Measurements from ENCODE around the gene PEX11G.

Gene PEX11G

GRCh38 chr19:7492558-7492957 lies 3.7 kb upstream of the PEX11G start:
- DNase-seq = no peak

- peak; percentile 89 for DNase-seq
Observed at GRCh38 chr19:7492142-7492541, 3.3 kb upstream of the PEX11G start.

DNA sequence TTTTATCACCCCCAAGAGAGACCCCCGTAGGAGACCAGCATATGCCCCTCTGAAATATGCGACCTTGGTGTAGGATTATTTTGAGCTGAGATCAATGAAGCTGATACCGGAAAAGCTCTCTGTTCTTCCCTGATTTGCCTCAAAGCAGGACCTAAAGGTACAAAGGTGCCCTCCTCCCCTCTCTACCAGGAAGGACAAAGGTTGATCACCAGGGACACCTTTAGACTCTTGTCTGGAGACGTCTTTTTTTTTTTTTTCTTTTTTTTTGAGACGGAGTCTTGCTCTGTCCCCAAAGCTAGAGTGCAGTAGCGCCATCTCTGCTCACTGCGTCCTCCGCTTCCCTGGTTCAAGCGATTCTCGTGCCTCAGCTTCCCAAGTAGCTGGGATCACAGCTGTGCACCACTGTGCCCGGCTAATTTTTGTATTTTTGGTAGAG lies 792 bp upstream of the PEX11G start:
- DNase-seq = no peak

DNA sequence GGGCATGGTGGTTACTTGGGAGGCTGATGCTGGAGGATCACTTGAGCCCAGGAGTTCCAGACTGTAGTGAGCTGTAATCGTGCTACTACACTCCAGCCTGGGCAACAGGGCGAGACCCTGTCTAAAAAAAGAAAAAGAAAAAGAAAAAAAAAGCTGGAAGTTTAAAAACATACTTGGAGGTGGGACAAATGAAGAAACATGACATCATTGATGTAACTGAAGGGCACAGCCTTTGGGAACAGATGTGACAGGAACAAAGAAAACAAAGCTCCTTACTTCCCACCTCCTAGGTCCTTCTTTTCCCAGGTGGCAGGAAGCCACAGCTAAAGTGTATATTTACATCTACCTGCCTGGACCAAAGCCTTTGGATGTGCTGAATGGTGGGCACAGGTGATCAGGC lies 1.9 kb downstream of the PEX11G start:
- DNase-seq = no peak

DNA sequence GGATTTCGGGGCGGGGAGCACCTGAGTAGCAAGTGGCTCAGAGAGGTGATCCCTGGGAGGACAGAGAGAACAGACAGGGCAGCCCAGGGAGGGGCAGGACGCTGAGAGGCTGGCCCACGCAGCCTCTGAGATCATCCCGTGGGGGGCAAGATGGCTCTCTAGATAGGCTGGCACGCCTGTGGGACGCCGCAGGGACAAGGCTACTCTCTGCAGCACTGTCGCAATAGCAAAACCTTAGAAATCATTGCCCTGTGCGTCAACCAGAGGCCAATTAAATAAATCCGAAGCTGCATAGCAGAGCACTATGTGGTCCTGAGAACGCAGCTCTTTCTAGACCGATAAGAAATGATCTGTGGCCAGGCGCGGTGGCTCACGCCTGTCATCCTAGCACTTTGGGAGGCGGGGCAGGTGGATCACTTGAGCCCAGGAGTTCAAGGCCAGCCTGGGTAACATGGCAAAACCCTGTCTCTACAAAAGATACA lies 5.1 kb downstream of the PEX11G start:
- DNase-seq = peak; percentile 66

GRCh38 chr19:7482584-7483439 lies 6.0 kb downstream of the PEX11G start:
- no peak for DNase-seq

GRCh38 chr19:7480970-7481255 lies 7.9 kb downstream of the PEX11G start:
- no peak for DNase-seq

DNA sequence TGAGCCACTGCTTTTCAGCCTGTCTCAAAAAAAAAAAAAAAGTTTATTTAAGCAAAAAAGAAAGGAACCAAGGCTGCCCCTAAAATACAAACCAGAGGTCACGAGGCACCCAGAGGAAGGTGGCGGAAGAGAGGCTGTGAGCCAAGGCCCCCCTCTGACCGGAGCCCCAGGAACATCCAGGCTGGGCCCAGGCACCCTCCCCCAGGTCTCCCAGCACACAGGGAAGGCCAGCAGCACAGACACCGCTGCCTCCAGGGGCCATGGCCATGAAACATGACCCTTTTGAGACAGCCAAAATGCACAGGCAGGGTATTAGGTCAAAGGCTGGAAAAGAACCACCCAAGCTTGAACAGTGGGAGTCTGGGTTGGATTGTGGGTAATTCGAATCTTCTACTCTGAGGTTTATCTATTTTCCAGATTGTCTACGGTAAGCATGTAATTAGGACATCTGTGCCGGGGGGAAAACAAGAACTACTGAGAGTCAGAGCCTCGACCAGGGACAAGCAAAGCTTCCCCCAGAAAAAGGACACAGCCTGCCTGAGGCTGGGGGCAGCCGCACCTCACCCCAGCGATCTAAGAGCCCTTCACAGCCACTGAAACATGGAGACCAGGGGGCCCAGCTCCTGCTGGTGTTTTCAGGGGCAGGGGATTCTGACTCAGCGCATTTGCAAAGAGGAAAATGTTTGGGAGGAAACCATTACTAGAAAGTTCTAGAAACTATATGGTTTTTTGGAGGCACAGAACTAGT lies 8.4 kb downstream of the PEX11G start:
- no peak for DNase-seq

DNA sequence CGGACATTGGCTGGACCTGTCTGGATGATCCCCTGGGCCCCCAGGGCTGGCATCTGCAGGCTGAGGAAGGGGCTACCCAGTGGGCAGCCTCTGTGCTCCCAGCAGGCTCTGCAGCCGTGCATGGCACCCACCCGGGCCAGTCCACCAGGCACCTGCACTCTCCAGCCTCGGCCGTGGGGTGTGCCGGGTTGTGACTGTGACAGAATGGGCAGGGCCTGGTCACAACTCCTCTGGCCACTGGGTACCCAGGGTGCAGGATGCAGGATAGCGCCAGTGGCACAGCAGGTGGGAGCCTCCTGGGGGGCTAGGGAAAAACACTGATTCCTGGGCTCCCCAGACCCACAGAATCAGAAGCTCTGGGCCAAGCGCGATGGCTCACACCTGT lies 10.0 kb downstream of the PEX11G start:
- DNase-seq = no peak

- no peak for DNase-seq
Observed at GRCh38 chr19:7478173-7478842, 10.5 kb downstream of the PEX11G start.

- DNase-seq = no peak
Observed at GRCh38 chr19:7477758-7478157, 11.1 kb downstream of the PEX11G start.

DNA sequence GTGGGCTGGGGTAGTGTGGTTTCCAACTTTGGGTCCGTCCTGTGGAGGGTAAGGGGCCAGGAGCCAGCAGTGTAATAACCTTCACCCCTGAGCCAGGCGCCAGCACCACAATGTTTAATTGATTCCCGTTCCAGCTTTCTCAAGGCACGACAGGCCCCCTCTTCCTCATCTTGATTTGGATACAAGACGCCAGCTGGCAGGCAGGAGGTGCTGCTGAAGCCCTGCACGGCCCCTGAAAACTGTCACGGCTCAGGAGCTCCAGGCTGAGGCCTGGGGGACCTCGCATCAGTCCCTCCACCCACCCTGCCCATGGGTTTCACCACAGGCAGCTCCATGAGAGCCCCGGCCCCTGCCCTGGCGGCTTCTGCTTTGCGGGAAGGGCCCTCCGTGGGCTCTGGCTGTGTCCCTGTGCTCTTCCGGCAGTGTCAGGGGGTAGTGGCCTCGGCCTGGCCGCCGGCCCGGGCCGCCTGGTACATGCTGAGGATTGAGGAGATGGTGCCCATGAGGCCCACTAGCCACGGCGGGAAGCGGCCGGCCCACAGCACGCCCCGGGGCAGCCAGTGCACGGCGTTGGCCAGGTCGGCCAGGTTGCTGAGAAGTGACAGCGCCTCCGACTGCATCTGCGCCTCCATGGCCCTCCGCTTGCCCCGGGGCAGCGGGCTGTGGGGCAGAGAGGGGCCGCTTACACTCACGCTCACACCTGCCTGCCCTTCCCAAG lies 11.9 kb downstream of the PEX11G start:
- no peak for DNase-seq

DNA sequence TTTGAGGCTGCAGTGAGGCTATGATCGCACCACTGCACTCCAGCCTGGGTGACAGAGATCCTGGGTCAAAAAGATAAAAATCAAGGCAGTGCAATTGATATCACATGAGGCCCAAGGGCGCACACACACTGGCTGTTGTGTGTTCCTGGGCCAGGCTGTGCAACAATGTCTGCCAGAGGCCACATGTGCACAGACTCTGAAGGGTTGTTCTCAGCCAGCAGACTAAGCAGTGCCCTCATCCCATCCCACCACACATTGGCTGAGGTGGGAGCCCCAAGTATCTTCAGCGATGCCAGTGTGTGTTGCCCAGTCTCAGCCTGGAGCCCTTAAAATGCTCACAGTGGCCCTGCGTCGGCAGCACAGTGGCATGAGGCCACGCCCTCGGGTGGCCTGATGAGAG lies 12.6 kb downstream of the PEX11G start:
- no peak for DNase-seq

GRCh38 chr19:7475665-7476064 lies 13.2 kb downstream of the PEX11G start:
- DNase-seq = no peak

GRCh38 chr19:7471696-7472615 lies 16.9 kb downstream of the PEX11G start:
- DNase-seq = no peak

DNA sequence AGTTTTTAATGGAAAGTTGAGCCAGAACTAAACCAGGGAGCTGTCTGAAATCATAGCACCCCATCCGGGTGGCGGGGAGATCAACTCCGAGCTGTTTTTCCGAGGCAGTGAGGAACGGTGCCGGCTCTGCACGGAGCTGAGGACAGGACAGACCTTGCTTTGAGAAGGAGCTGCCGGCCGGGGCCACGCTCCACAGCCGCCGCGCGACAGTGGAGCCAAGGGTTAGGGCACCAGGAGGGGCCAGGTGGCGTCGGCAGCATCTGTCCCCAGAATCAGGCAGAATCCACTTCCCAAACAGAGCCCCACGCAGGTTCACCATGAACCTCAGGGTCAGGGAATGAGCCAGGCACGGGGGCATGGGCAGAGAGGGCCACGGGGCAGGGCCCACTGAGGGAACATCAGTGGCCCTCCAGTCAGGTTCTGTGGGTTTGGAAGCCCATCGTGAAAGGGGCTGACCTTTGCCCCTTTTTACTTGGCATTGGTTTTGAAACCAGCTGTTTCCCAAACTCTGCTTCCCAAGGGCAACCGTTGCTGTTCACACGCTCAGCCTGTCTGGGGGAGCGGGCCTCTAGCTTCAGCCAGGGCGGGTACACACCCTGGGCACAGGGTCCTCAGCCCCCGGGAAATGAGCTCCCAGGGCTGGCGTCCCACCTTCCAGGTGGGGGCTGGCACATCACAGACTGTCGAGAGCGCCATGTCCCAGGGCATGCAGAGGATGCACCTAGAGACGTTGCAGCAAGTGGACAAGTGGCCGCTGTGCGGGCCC lies 18.1 kb downstream of the PEX11G start:
- no peak for DNase-seq

DNA sequence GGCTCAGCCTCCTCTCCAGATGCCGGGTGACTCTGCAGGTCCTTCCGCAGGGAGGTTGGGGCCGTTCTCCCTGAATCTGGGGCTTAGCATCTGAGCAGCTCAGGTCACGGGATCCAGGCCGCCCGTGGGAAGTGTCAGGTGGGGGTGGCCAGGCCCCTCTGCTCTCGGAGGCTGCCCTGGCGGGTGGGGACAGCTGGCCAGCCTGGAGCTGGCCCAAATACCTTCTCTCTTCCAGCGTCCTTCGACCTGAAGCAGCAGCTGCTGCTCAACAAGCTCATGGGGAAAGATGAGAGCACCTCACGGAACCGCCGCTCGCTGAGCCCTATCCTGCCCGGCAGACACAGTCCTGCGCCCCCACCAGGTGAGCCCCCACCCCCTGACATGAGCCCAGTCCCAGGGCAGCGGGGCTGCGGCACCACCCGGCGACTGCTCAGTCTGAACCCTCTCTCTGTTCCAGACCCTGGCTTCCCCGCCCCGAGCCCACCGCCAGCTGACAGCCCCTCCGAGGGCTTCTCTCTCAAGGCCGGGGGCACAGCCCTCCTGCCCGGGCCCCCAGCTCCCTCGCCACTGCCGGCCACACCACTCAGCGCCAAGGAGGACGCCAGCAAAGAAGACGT lies 19.1 kb downstream of the PEX11G start:
- DNase-seq = no peak

GRCh38 chr19:7468840-7469239 lies 20.0 kb downstream of the PEX11G start:
- DNase-seq = no peak

- no peak for DNase-seq
Observed at GRCh38 chr19:7467009-7467989, 21.5 kb downstream of the PEX11G start.
